Transverse colon (tissue), 4 donors: Measurements from ENCODE around the gene BCL11A.

Experiments
- POLR2A ChIP-seq: fragments of 450-650 bp; IDR thresholded peaks from one replicate; pipeline ENCODE4 v1.6.1; 2016; ENCODE audit warnings: antibody characterized with exemption, mild to moderate bottlenecking, moderate library complexity
- POLR2AphosphoS5 ChIP-seq, 3 donors: sonication (generic); formaldehyde crosslinking; IDR thresholded peaks; one replicate each; pipeline ENCODE4 v1.6.1; 2016; ENCODE audit warnings: antibody characterized with exemption in 3 of 3
- TF ChIP-seq, protein P1 (sequence below), 5 experiments: fragments of 200-600 bp in 3 of 5; fragments of 450-650 bp in 2 of 5; sonication (generic) in 3 of 5; IDR thresholded peaks; 1 replicate in 2 of 5; 2 replicates in 3 of 5; pipeline ENCODE4 v1.5.1; 2016 to 2017; ENCODE audit warnings: antibody characterized with exemption in 5 of 5, inconsistent platforms in 3 of 5, mild to moderate bottlenecking in 2 of 5, moderate library complexity in 1 of 5

DNA sequence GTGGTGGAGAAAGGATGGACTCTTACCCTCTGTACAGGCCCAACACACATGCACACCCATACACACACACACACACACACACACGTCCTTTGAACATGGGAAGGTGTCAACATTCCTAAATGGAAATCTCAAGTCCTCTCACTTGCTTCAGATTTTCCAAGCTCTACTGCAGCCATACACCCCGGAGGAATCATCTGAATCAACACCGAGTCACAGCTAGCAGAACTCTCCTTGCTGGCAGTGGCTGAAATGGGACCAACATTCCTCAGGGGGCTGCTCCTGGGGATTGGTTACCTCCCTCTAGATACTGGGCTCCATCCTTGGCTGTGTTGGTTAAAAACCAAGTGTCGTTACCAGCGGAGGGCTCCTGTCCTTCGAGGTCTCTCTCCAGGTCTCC, 112.7 kb downstream of the BCL11A start:
- TF ChIP-seq POLR2A (no peak), POLR2AphosphoS5 (IDR thresholded peaks at IDR 0.05) (no peak)
- TF ChIP-seq, protein P1, sequence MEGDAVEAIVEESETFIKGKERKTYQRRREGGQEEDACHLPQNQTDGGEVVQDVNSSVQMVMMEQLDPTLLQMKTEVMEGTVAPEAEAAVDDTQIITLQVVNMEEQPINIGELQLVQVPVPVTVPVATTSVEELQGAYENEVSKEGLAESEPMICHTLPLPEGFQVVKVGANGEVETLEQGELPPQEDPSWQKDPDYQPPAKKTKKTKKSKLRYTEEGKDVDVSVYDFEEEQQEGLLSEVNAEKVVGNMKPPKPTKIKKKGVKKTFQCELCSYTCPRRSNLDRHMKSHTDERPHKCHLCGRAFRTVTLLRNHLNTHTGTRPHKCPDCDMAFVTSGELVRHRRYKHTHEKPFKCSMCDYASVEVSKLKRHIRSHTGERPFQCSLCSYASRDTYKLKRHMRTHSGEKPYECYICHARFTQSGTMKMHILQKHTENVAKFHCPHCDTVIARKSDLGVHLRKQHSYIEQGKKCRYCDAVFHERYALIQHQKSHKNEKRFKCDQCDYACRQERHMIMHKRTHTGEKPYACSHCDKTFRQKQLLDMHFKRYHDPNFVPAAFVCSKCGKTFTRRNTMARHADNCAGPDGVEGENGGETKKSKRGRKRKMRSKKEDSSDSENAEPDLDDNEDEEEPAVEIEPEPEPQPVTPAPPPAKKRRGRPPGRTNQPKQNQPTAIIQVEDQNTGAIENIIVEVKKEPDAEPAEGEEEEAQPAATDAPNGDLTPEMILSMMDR (IDR thresholded peaks at IDR 0.05), result no peak
